HEK293 (cell line): ENCODE results near the gene GARRE1.

Experiments
- CTCF ChIA-PET: fragments of 350-600 bp; formaldehyde crosslinking; extraction: SDS; loops from one replicate; lab custom pipeline; 2021; ENCODE audit warnings: antibody characterized with exemption; lab: Yijun Ruan, JAX
- POLR2A ChIA-PET: fragments of 300-600 bp; formaldehyde crosslinking; extraction: SDS; loops from one replicate; lab custom pipeline; 2020; ENCODE audit warnings: antibody characterized with exemption, inconsistent platforms; lab: Yijun Ruan, JAX
- H3K27ac ChIP-seq: fragments of 200-500 bp; sonication (Bioruptor generic); 2 replicates; pipeline ENCODE4 v1.5.1; 2014; ENCODE audit warnings: low read depth, low read length, control low read depth, inconsistent platforms; ENCODE audit errors: extremely low read depth
- H3K36me3 ChIP-seq, 2 experiments: fragments of 200-500 bp in 1 of 2; sonication (Bioruptor generic) in 1 of 2; 1 replicate in 1 of 2; 2 replicates in 1 of 2; pipeline ENCODE4 v1.5.1; 2014 to 2017; ENCODE audit warnings: inconsistent platforms in 2 of 2, low read length in 2 of 2; ENCODE audit not compliant: control insufficient read depth in 2 of 2, insufficient read depth in 1 of 2
- H3K4me1 ChIP-seq: fragments of 200-500 bp; sonication (Bioruptor generic); 2 replicates; pipeline ENCODE4 v1.5.1; 2014; ENCODE audit warnings: mild to moderate bottlenecking, low read length, inconsistent platforms; ENCODE audit not compliant: control insufficient read depth, insufficient read depth
- H3K4me3 ChIP-seq: 2 replicates; pipeline ENCODE4 v1.5.1; 2011; ENCODE audit warnings: low read depth, mild to moderate bottlenecking, control low read depth, low read length, moderate library complexity
- H3K9me3 ChIP-seq: fragments of 200-500 bp; sonication (Bioruptor generic); 2 replicates; pipeline ENCODE4 v1.5.1; 2014; ENCODE audit warnings: low read depth, low read length, inconsistent platforms; ENCODE audit not compliant: control insufficient read depth, insufficient read depth
- ATF2 ChIP-seq: fragments of 450-650 bp; formaldehyde crosslinking; IDR thresholded peaks from 2 replicates; pipeline ENCODE4 v1.5.1; 2016; ENCODE audit warnings: missing biosample characterization, missing genetic modification characterization, low read depth
- BCL11A ChIP-seq: fragments of 450-650 bp; formaldehyde crosslinking; IDR thresholded peaks from 2 replicates; pipeline ENCODE4 v1.5.1; 2016; ENCODE audit warnings: low read depth, missing biosample characterization, missing genetic modification characterization
- GLIS2 ChIP-seq: fragments of 450-650 bp; formaldehyde crosslinking; IDR thresholded peaks from 2 replicates; pipeline ENCODE4 v1.5.1; 2016; ENCODE audit warnings: missing biosample characterization, missing genetic modification characterization
- KLF1 ChIP-seq: fragments of 450-650 bp; formaldehyde crosslinking; IDR thresholded peaks from 2 replicates; pipeline ENCODE4 v1.5.1; 2016; ENCODE audit warnings: missing biosample characterization, missing genetic modification characterization
- MYNN ChIP-seq: fragments of 450-650 bp; formaldehyde crosslinking; IDR thresholded peaks from 2 replicates; pipeline ENCODE4 v1.5.1; 2016; ENCODE audit warnings: missing biosample characterization, missing genetic modification characterization, borderline replicate concordance
- MZF1 ChIP-seq: fragments of 450-650 bp; formaldehyde crosslinking; IDR thresholded peaks from 2 replicates; pipeline ENCODE4 v1.5.1; 2017; ENCODE audit warnings: missing biosample characterization, missing genetic modification characterization, borderline replicate concordance
- PRDM10 ChIP-seq: fragments of 450-650 bp; formaldehyde crosslinking; IDR thresholded peaks from 2 replicates; pipeline ENCODE4 v1.5.1; 2016; ENCODE audit warnings: missing biosample characterization, missing genetic modification characterization
- SCRT2 ChIP-seq: fragments of 450-650 bp; formaldehyde crosslinking; IDR thresholded peaks from 2 replicates; pipeline ENCODE4 v1.5.1; 2016; ENCODE audit warnings: missing biosample characterization, missing genetic modification characterization
- SP7 ChIP-seq: fragments of 450-650 bp; formaldehyde crosslinking; IDR thresholded peaks from 2 replicates; pipeline ENCODE4 v1.5.1; 2016; ENCODE audit warnings: missing biosample characterization, missing genetic modification characterization
- ZBTB17 ChIP-seq: fragments of 450-650 bp; formaldehyde crosslinking; IDR thresholded peaks from 2 replicates; pipeline ENCODE4 v1.5.1; 2016; ENCODE audit warnings: missing biosample characterization, missing genetic modification characterization
- ZBTB44 ChIP-seq: fragments of 450-650 bp; IDR thresholded peaks from 2 replicates; pipeline ENCODE4 v1.5.1; 2018; ENCODE audit warnings: missing biosample characterization, mild to moderate bottlenecking, missing genetic modification characterization
- ZIC2 ChIP-seq: fragments of 450-650 bp; formaldehyde crosslinking; IDR thresholded peaks from 2 replicates; pipeline ENCODE4 v1.5.1; 2016; ENCODE audit warnings: missing biosample characterization, missing genetic modification characterization
- ZNF184 ChIP-seq: fragments of 450-650 bp; IDR thresholded peaks from 2 replicates; pipeline ENCODE4 v1.5.1; 2018; ENCODE audit warnings: missing biosample characterization, mild to moderate bottlenecking, missing genetic modification characterization
- ZNF214 ChIP-seq: fragments of 450-650 bp; formaldehyde crosslinking; IDR thresholded peaks from 2 replicates; pipeline ENCODE4 v1.5.1; 2017; ENCODE audit warnings: missing biosample characterization, mild to moderate bottlenecking, missing genetic modification characterization, borderline replicate concordance
- ZNF221 ChIP-seq: fragments of 450-650 bp; formaldehyde crosslinking; IDR thresholded peaks from 2 replicates; pipeline ENCODE4 v1.5.1; 2017; ENCODE audit warnings: missing biosample characterization, missing genetic modification characterization, borderline replicate concordance
- ZNF274 ChIP-seq, 2 experiments: fragments of 200-500 bp in 1 of 2; fragments of 450-650 bp in 1 of 2; sonication (Bioruptor generic) in 1 of 2; formaldehyde crosslinking in 1 of 2; IDR thresholded peaks; 2 replicates each; pipeline versions ENCODE4 v1.5.1 to v1.6.1; 2014 to 2016; ENCODE audit warnings: borderline replicate concordance in 1 of 2, inconsistent platforms in 1 of 2, low read length in 1 of 2, missing biosample characterization in 1 of 2, missing genetic modification characterization in 1 of 2
- ZNF398 ChIP-seq: fragments of 450-650 bp; formaldehyde crosslinking; IDR thresholded peaks from 2 replicates; pipeline ENCODE4 v1.5.1; 2017; ENCODE audit warnings: missing biosample characterization, missing genetic modification characterization
- ZNF473 ChIP-seq: fragments of 450-650 bp; formaldehyde crosslinking; IDR thresholded peaks from 2 replicates; pipeline ENCODE4 v1.5.1; 2017; ENCODE audit warnings: missing biosample characterization, missing genetic modification characterization
- ZNF600 ChIP-seq: fragments of 450-650 bp; formaldehyde crosslinking; IDR thresholded peaks from 2 replicates; pipeline ENCODE4 v1.5.1; 2016; ENCODE audit warnings: missing biosample characterization, missing genetic modification characterization
- ZNF623 ChIP-seq: fragments of 450-650 bp; formaldehyde crosslinking; IDR thresholded peaks from 2 replicates; pipeline ENCODE4 v1.5.1; 2016; ENCODE audit warnings: missing biosample characterization, missing genetic modification characterization
- ZNF639 ChIP-seq: fragments of 450-650 bp; formaldehyde crosslinking; IDR thresholded peaks from 2 replicates; pipeline ENCODE4 v1.5.1; 2016; ENCODE audit warnings: missing biosample characterization, missing genetic modification characterization
- ZNF677 ChIP-seq: fragments of 450-650 bp; IDR thresholded peaks from 2 replicates; pipeline ENCODE4 v1.5.0; 2018; ENCODE audit warnings: missing biosample characterization, mild to moderate bottlenecking, missing genetic modification characterization, moderate library complexity
- ZNF768 ChIP-seq: fragments of 450-650 bp; formaldehyde crosslinking; IDR thresholded peaks from 2 replicates; pipeline ENCODE4 v1.5.1; 2018; ENCODE audit warnings: missing biosample characterization, mild to moderate bottlenecking, missing genetic modification characterization
- ZNF777 ChIP-seq: fragments of 450-650 bp; formaldehyde crosslinking; IDR thresholded peaks from 2 replicates; pipeline ENCODE4 v1.5.1; 2017; ENCODE audit warnings: missing biosample characterization, missing genetic modification characterization, borderline replicate concordance
- ZSCAN23 ChIP-seq: fragments of 450-650 bp; formaldehyde crosslinking; IDR thresholded peaks from 2 replicates; pipeline ENCODE4 v1.5.1; 2016; ENCODE audit warnings: missing biosample characterization, missing genetic modification characterization

GARRE1 gene

GRCh38 chr19:34243876-34244578 is 10.3 kb upstream of the GARRE1 start:
- H3K27ac ChIP-seq = no peak overlapping the region
- H3K36me3 ChIP-seq = peaks cover 0 to 22% of the 10 kb centered on the region in 2 experiments; a peak in 2 of 3 replicates
- CTCF ChIA-PET = interaction anchor here (0.6 to 2.5 kb wide), 12 partner anchors 22 to 186 kb away, joined by 3 to 12 read pairs (median 4); no protein-coding TSS in a partner anchor
- no peaks in the 10 kb centered on the region for H3K9me3 ChIP-seq
- no peak overlapping the region for H3K4me3 ChIP-seq
- POLR2A ChIA-PET = interaction anchor here (0.5 to 1.1 kb wide), 2 partner anchors 8 to 34 kb away, joined by 3 read pairs; no protein-coding TSS in a partner anchor
- H3K4me1 ChIP-seq = peaks cover 16% of the 10 kb centered on the region
- TF ChIP-seq SP7 (tag by site-specific recombination) = 0 out of 2 replicates have a peak, but pooled peaks have one; percentile 2
- TF ChIP-seq ZSCAN23 (tag by site-specific recombination) = no peak
- no peak for TF ChIP-seq KLF1 (tag by site-specific recombination)
- TF ChIP-seq ZNF184 (tag by site-specific recombination) = no peak
- no peak for TF ChIP-seq ZNF221 (tag by site-specific recombination)
- TF ChIP-seq GLIS2 = no peak
- no peak for TF ChIP-seq MZF1 (tag by site-specific recombination)
- no peak for TF ChIP-seq ZBTB44 (tag by site-specific recombination)
- peak; percentile 30; the same call in 1 of the 2 replicates for TF ChIP-seq ZBTB17
- no peak for TF ChIP-seq ZNF777 (tag by site-specific recombination)
- TF ChIP-seq ZNF623 (tag by site-specific recombination) = no peak
- 0 out of 2 replicates have a peak, but pooled peaks have one; percentile 4 for TF ChIP-seq ZNF398
- no peak for TF ChIP-seq ZNF274 (IDR thresholded peaks at IDR 0.05; ENCODE audit: low read length)
- no peak for TF ChIP-seq ZNF274 (tag by site-specific recombination; IDR thresholded peaks at IDR 0.05; ENCODE audit: borderline replicate concordance)
- TF ChIP-seq ZNF768 = no peak
- peak; percentile 82; the same call in 1 of the 2 replicates for TF ChIP-seq ZNF600
- TF ChIP-seq MYNN (tag by site-specific recombination) = no peak
- no peak for TF ChIP-seq ZNF639
- TF ChIP-seq ZNF214 (tag by site-specific recombination) = no peak
- no peak for TF ChIP-seq SCRT2 (tag by site-specific recombination)
- no peak for TF ChIP-seq ATF2 (tag by site-specific recombination)
- TF ChIP-seq ZNF677 = no peak
- peak; percentile 59; the same call in 1 of the 2 replicates for TF ChIP-seq ZNF473 (tag by site-specific recombination)
- 0 out of 2 replicates have a peak, but pooled peaks have one; percentile 42 for TF ChIP-seq BCL11A (tag by site-specific recombination)
- TF ChIP-seq ZIC2 (tag by site-specific recombination) = no peak; the same call in 1 of the 2 replicates
- TF ChIP-seq PRDM10 = peak; percentile 71
